NT2/D1 (cell line): ENCODE results near the gene ACKR2.

Source experiments
- DNase-seq: peaks from one replicate; pipeline ENCODE4 v3.0.0-alpha.2; 2011; ENCODE audit warnings: low read depth, low spot score
- H3K27me3 ChIP-seq: 2 replicates; pipeline ENCODE4 v1.6.0; 2011; ENCODE audit warnings: mild to moderate bottlenecking; ENCODE audit not compliant: insufficient read length, insufficient read depth
- H3K36me3 ChIP-seq: 2 replicates; pipeline ENCODE4 v1.6.1; 2011; ENCODE audit warnings: mild to moderate bottlenecking, low read length, mixed read lengths; ENCODE audit not compliant: insufficient read depth, insufficient read length
- H3K4me1 ChIP-seq: 2 replicates; pipeline ENCODE4 v1.5.1; 2011; ENCODE audit not compliant: insufficient read depth, insufficient read length
- H3K4me3 ChIP-seq: 2 replicates; pipeline ENCODE4 v1.5.1; 2011; ENCODE audit warnings: low read depth; ENCODE audit not compliant: insufficient read length
- H3K9ac ChIP-seq: 2 replicates; pipeline ENCODE4 v1.6.0; 2011; ENCODE audit warnings: low read depth; ENCODE audit not compliant: insufficient read length
- H3K9me3 ChIP-seq: 2 replicates; pipeline ENCODE4 v1.5.1; 2011; ENCODE audit warnings: mild to moderate bottlenecking, low read length; ENCODE audit not compliant: insufficient read depth
- SUZ12 ChIP-seq: IDR thresholded peaks from 2 replicates; pipeline ENCODE4 v1.6.1; 2011; ENCODE audit not compliant: insufficient read length, insufficient read depth; ENCODE audit errors: extremely low read depth
- YY1 ChIP-seq: IDR thresholded peaks from 2 replicates; pipeline ENCODE4 v1.6.1; 2011; ENCODE audit not compliant: insufficient read length, insufficient read depth
- ZNF274 ChIP-seq: IDR thresholded peaks from 2 replicates; pipeline ENCODE4 v1.6.1; 2011; ENCODE audit warnings: mild to moderate bottlenecking, low read depth, low read length

The ACKR2 gene

GRCh38 chr3:42809202-42809601, at the start of gene ACKR2:
Gene ACKR2, plus strand, starts transcription at chr3:42809445. Its CDS starts 55,058 bp downstream, at chr3:42864503.
- no peak within 1 kb of the TSS for H3K4me3 ChIP-seq
- no peaks in the 10 kb centered on the region for H3K9me3 ChIP-seq
- no peak for TF ChIP-seq YY1
- no peak for TF ChIP-seq SUZ12
- no peak for TF ChIP-seq ZNF274
- peaks cover 16% of the 10 kb centered on the region for H3K27me3 ChIP-seq
- H3K4me1 ChIP-seq: no peaks in the 10 kb centered on the region
- H3K36me3 ChIP-seq: no peaks in the 10 kb centered on the region
- no peak for DNase-seq
- H3K9ac ChIP-seq: no peak within 1 kb of the TSS

GRCh38 chr3:42762046-42762724, 47.1 kb upstream of the ACKR2 start:
- no peaks in the 10 kb centered on the region for H3K36me3 ChIP-seq
- peaks cover 8% of the 10 kb centered on the region for H3K4me1 ChIP-seq
- H3K9me3 ChIP-seq: peaks cover 12% of the 10 kb centered on the region; the same call in 1 of the 2 replicates
- H3K4me3 ChIP-seq: no peak overlapping the region
- peaks cover 6% of the 10 kb centered on the region for H3K27me3 ChIP-seq
- no peak overlapping the region for H3K9ac ChIP-seq
- TF ChIP-seq YY1 (no peak), SUZ12 (no peak), ZNF274 (no peak)
- no peak for DNase-seq

- no peaks in the 10 kb centered on the region for H3K36me3 ChIP-seq
- no peak for DNase-seq
- H3K4me1 ChIP-seq: peaks cover 8% of the 10 kb centered on the region
- no peak overlapping the region for H3K9ac ChIP-seq
- TF ChIP-seq SUZ12: no peak
- no peak for TF ChIP-seq ZNF274
- no peak for TF ChIP-seq YY1
- H3K4me3 ChIP-seq: no peak overlapping the region
- H3K27me3 ChIP-seq: peaks cover 6% of the 10 kb centered on the region
- peaks cover 12% of the 10 kb centered on the region; the same call in 1 of the 2 replicates for H3K9me3 ChIP-seq
These were observed 46.2 kb upstream of the ACKR2 start for GRCh38 chr3:42763021-42763420.

GRCh38 chr3:42764115-42764514, 45.1 kb upstream of the ACKR2 start:
- Histone ChIP-seq H3K36me3 (no peaks in the 10 kb centered on the region), H3K9ac (no peak overlapping the region), H3K4me1 (peaks cover 8% of the 10 kb centered on the region), H3K4me3 (no peak overlapping the region), H3K9me3 (peaks cover 15% of the 10 kb centered on the region; the same call in 1 of the 2 replicates), H3K27me3 (peaks cover 4% of the 10 kb centered on the region)
- no peak for DNase-seq
- TF ChIP-seq SUZ12: no peak
- TF ChIP-seq ZNF274: no peak
- no peak for TF ChIP-seq YY1

GRCh38 chr3:42764561-42765295, 44.5 kb upstream of the ACKR2 start:
- Histone ChIP-seq H3K27me3 (peaks cover 4% of the 10 kb centered on the region), H3K4me1 (peaks cover 8% of the 10 kb centered on the region), H3K9me3 (peaks cover 22% of the 10 kb centered on the region; the same call in 1 of the 2 replicates), H3K36me3 (no peaks in the 10 kb centered on the region), H3K4me3 (no peak overlapping the region), H3K9ac (no peak overlapping the region)
- DNase-seq: no peak
- TF ChIP-seq ZNF274 (no peak), SUZ12 (no peak), YY1 (no peak)

- H3K4me1 ChIP-seq: peaks cover 11% of the 10 kb centered on the region
- H3K27me3 ChIP-seq: peaks cover 23% of the 10 kb centered on the region
- no peak overlapping the region for H3K4me3 ChIP-seq
- no peak for DNase-seq
- H3K9me3 ChIP-seq: peaks cover 15% of the 10 kb centered on the region; the same call in 1 of the 2 replicates
- TF ChIP-seq SUZ12: no peak
- no peak for TF ChIP-seq YY1
- TF ChIP-seq ZNF274: no peak
- no peak overlapping the region for H3K9ac ChIP-seq
- no peaks in the 10 kb centered on the region for H3K36me3 ChIP-seq
These were observed 39.6 kb upstream of the ACKR2 start for GRCh38 chr3:42769477-42770131.
